ENCODE measurements around the gene ABCA13. TPM values are rescaled to one million over a fixed set of nuclear protein-coding genes. Genes with fewer than 3 reads are reported as not detected.

Gene ABCA13
- total and polyA plus RNA-seq, 4 donors, result 1.2 to 23.2 (median 3.5) TPM

DNA sequence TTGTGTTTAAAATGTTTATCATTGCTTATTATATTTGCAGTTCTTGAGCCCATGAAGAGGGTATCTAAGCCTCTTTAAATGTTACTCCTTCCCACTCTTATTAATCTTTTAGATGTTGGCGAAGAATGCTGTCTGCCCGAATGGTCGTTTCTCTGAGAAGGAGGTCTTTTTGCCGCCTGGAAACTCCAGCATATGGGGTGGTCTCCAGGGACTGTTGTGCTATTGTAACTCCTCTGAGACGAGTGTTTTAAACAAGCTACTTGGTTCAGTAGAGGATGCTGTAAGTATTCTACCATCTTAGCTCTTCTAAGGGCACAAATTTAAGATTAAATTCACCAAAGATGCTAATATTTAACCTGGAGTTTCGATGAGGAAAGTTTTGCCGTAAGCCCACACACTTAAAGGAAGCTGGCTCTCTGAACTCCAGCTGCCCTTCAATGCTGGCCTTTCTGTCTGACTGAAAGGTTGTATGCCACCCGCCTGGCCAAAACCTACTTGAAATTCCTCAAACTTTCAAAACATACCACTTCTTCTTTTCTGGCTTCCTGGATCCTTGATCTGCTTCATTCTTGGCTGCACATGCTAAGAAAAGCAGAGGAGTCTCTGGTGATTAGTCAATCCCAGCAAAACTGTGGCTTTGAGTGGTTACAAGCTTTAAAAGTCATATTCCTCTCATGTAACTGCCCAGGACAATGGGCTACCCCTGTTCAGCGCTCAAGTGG, 74.7 kb downstream of the ABCA13 start:
- 45 to 46% methylated on average over 9 of the region's 9 CpGs for WGBS, 2 donors
- Histone ChIP-seq H3K4me3 (no peak overlapping the region), H3K27me3 (ENCODE audit: control insufficient read depth in 3 of 3, insufficient read depth in 3 of 3, low read length in 2 of 3) (no peaks in the 10 kb centered on the region), H3K27ac (ENCODE audit: low read depth in 1 of 2, low read length in 1 of 2) (peak overlapping the region in 1 of 2 donors; percentile 35), H3K9ac (ENCODE audit: insufficient read depth in 1 of 2, low read length in 2 of 2) (no peak overlapping the region), H3K36me3 (ENCODE audit: control insufficient read depth in 4 of 4, insufficient read depth in 4 of 4, low read length in 4 of 4) (no peaks in the 10 kb centered on the region), H3K9me3 (ENCODE audit: control insufficient read depth in 4 of 4, insufficient read depth in 3 of 4, low read length in 3 of 4) (peaks cover 0 to 1% (median 0%) of the 10 kb centered on the region in 4 donors), H3K4me1 (ENCODE audit: control insufficient read depth in 5 of 5, insufficient read depth in 5 of 5, low read length in 5 of 5) (peaks cover 0 to 3% (median 0%) of the 10 kb centered on the region in 5 donors)
- ATAC-seq (ENCODE audit: insufficient read depth, low FRiP score) (peak; percentile 85), DNase-seq (peak; percentile 10 to 56 (median 23))
- no peak for TF ChIP-seq CTCF (IDR thresholded peaks at IDR 0.05; ENCODE audit: control extremely low read depth, extremely low read depth)

- DNase-seq (no peak), ATAC-seq (ENCODE audit: insufficient read depth, low FRiP score) (no peak)
- Histone ChIP-seq H3K27ac (ENCODE audit: low read depth in 1 of 2, low read length in 1 of 2) (no peak overlapping the region), H3K4me3 (no peak overlapping the region), H3K9me3 (ENCODE audit: control insufficient read depth in 4 of 4, insufficient read depth in 3 of 4, low read length in 3 of 4) (peaks cover 0 to 1% (median 0%) of the 10 kb centered on the region in 4 donors), H3K27me3 (ENCODE audit: control insufficient read depth in 3 of 3, insufficient read depth in 3 of 3, low read length in 2 of 3) (no peaks in the 10 kb centered on the region), H3K9ac (ENCODE audit: insufficient read depth in 1 of 2, low read length in 2 of 2) (no peak overlapping the region), H3K36me3 (ENCODE audit: control insufficient read depth in 4 of 4, insufficient read depth in 4 of 4, low read length in 4 of 4) (no peaks in the 10 kb centered on the region), H3K4me1 (ENCODE audit: control insufficient read depth in 5 of 5, insufficient read depth in 5 of 5, low read length in 5 of 5) (peaks cover 0 to 3% (median 0%) of the 10 kb centered on the region in 5 donors)
- 50 to 59% methylated on average over 2 of the region's 2 CpGs for WGBS, 2 donors
- TF ChIP-seq CTCF (IDR thresholded peaks at IDR 0.05; ENCODE audit: control extremely low read depth, extremely low read depth), result no peak
Observed at GRCh38 chr7:48249166-48249565, 77.9 kb downstream of the ABCA13 start.

GRCh38 chr7:48250441-48250951, 79.2 kb downstream of the ABCA13 start:
- Histone ChIP-seq H3K27ac (ENCODE audit: low read depth in 1 of 2, low read length in 1 of 2) (no peak overlapping the region), H3K36me3 (ENCODE audit: control insufficient read depth in 4 of 4, insufficient read depth in 4 of 4, low read length in 4 of 4) (no peaks in the 10 kb centered on the region), H3K27me3 (ENCODE audit: control insufficient read depth in 3 of 3, insufficient read depth in 3 of 3, low read length in 2 of 3) (no peaks in the 10 kb centered on the region), H3K4me3 (no peak overlapping the region), H3K9me3 (ENCODE audit: control insufficient read depth in 4 of 4, insufficient read depth in 3 of 4, low read length in 3 of 4) (no peaks in the 10 kb centered on the region), H3K9ac (ENCODE audit: insufficient read depth in 1 of 2, low read length in 2 of 2) (no peak overlapping the region), H3K4me1 (ENCODE audit: control insufficient read depth in 5 of 5, insufficient read depth in 5 of 5, low read length in 5 of 5) (no peaks in the 10 kb centered on the region)
- WGBS, 2 donors, result 52 to 62% methylated on average over 2 of the region's 2 CpGs
- no peak for ATAC-seq (ENCODE audit: insufficient read depth, low FRiP score)
- TF ChIP-seq CTCF (IDR thresholded peaks at IDR 0.05; ENCODE audit: control extremely low read depth, extremely low read depth), result no peak
- DNase-seq, result no peak

Data from lung (tissue), 12 donors.